ENCODE measurements around the gene LINC00237.

LINC00237 gene

GRCh38 chr20:21103582-21104465, 2.3 kb downstream of the LINC00237 start:
- H3K36me3 ChIP-seq (ENCODE audit: insufficient read depth, low read depth, low read length): no peaks in the 10 kb centered on the region
- H3K27me3 ChIP-seq (ENCODE audit: insufficient read depth, low read length): peaks cover 100% of the 10 kb centered on the region
- H3K4me1 ChIP-seq (ENCODE audit: insufficient read depth, low read length): peaks cover 18% of the 10 kb centered on the region; the same call in 1 of the 2 replicates
- H3K9ac ChIP-seq (ENCODE audit: low read depth, low read length): no peak overlapping the region
- no peaks in the 10 kb centered on the region for H3K9me3 ChIP-seq (ENCODE audit: insufficient read depth, low read depth, low read length)
- H3K27ac ChIP-seq (ENCODE audit: low read length): no peak overlapping the region
- H3K4me3 ChIP-seq (ENCODE audit: low read length): peak overlapping the region; percentile 64

GRCh38 chr20:21102603-21103311, 3.4 kb downstream of the LINC00237 start:
- Histone ChIP-seq H3K4me3 (ENCODE audit: low read length) (peak overlapping the region; percentile 64), H3K27me3 (ENCODE audit: insufficient read depth, low read length) (peaks cover 100% of the 10 kb centered on the region), H3K9me3 (ENCODE audit: insufficient read depth, low read depth, low read length) (no peaks in the 10 kb centered on the region), H3K4me1 (ENCODE audit: insufficient read depth, low read length) (peaks cover 18% of the 10 kb centered on the region; the same call in 1 of the 2 replicates), H3K9ac (ENCODE audit: low read depth, low read length) (no peak overlapping the region; the same call in 1 of the 2 replicates), H3K27ac (ENCODE audit: low read length) (no peak overlapping the region), H3K36me3 (ENCODE audit: insufficient read depth, low read depth, low read length) (no peaks in the 10 kb centered on the region)

GRCh38 chr20:21101932-21102575, 4.1 kb downstream of the LINC00237 start:
- H3K4me3 ChIP-seq (ENCODE audit: low read length): peak overlapping the region; percentile 64
- peaks cover 18% of the 10 kb centered on the region; the same call in 1 of the 2 replicates for H3K4me1 ChIP-seq (ENCODE audit: insufficient read depth, low read length)
- H3K9ac ChIP-seq (ENCODE audit: low read depth, low read length): peak overlapping the region; percentile 43; the same call in 1 of the 2 replicates
- H3K27me3 ChIP-seq (ENCODE audit: insufficient read depth, low read length): peaks cover 100% of the 10 kb centered on the region
- H3K9me3 ChIP-seq (ENCODE audit: insufficient read depth, low read depth, low read length): no peaks in the 10 kb centered on the region
- no peaks in the 10 kb centered on the region for H3K36me3 ChIP-seq (ENCODE audit: insufficient read depth, low read depth, low read length)
- H3K27ac ChIP-seq (ENCODE audit: low read length): no peak overlapping the region

GRCh38 chr20:21101453-21101931, 4.7 kb downstream of the LINC00237 start:
- peaks cover 18% of the 10 kb centered on the region; the same call in 1 of the 2 replicates for H3K4me1 ChIP-seq (ENCODE audit: insufficient read depth, low read length)
- peak overlapping the region; percentile 64; the same call in 1 of the 2 replicates for H3K4me3 ChIP-seq (ENCODE audit: low read length)
- no peaks in the 10 kb centered on the region for H3K9me3 ChIP-seq (ENCODE audit: insufficient read depth, low read depth, low read length)
- no peak overlapping the region for H3K27ac ChIP-seq (ENCODE audit: low read length)
- H3K27me3 ChIP-seq (ENCODE audit: insufficient read depth, low read length): peaks cover 100% of the 10 kb centered on the region
- peak overlapping the region; percentile 38; the same call in 1 of the 2 replicates for H3K9ac ChIP-seq (ENCODE audit: low read depth, low read length)
- H3K36me3 ChIP-seq (ENCODE audit: insufficient read depth, low read depth, low read length): no peaks in the 10 kb centered on the region

- peaks cover 99% of the 10 kb centered on the region for H3K27me3 ChIP-seq (ENCODE audit: insufficient read depth, low read length)
- H3K4me1 ChIP-seq (ENCODE audit: insufficient read depth, low read length): peaks cover 18% of the 10 kb centered on the region; the same call in 1 of the 2 replicates
- peak overlapping the region; percentile 38; the same call in 1 of the 2 replicates for H3K9ac ChIP-seq (ENCODE audit: low read depth, low read length)
- no peaks in the 10 kb centered on the region for H3K36me3 ChIP-seq (ENCODE audit: insufficient read depth, low read depth, low read length)
- no peaks in the 10 kb centered on the region for H3K9me3 ChIP-seq (ENCODE audit: insufficient read depth, low read depth, low read length)
- peak overlapping the region; percentile 64 for H3K4me3 ChIP-seq (ENCODE audit: low read length)
- no peak overlapping the region for H3K27ac ChIP-seq (ENCODE audit: low read length)
Observed at GRCh38 chr20:21100578-21101452, 5.3 kb downstream of the LINC00237 start.

GRCh38 chr20:21099751-21100577, 6.2 kb downstream of the LINC00237 start:
- Histone ChIP-seq H3K4me1 (ENCODE audit: insufficient read depth, low read length) (peaks cover 18% of the 10 kb centered on the region; the same call in 1 of the 2 replicates), H3K27me3 (ENCODE audit: insufficient read depth, low read length) (peaks cover 99% of the 10 kb centered on the region), H3K27ac (ENCODE audit: low read length) (no peak overlapping the region), H3K9ac (ENCODE audit: low read depth, low read length) (peak overlapping the region; percentile 38; the same call in 1 of the 2 replicates), H3K4me3 (ENCODE audit: low read length) (peak overlapping the region; percentile 64), H3K9me3 (ENCODE audit: insufficient read depth, low read depth, low read length) (no peaks in the 10 kb centered on the region), H3K36me3 (ENCODE audit: insufficient read depth, low read depth, low read length) (no peaks in the 10 kb centered on the region)

- peaks cover 91% of the 10 kb centered on the region for H3K27me3 ChIP-seq (ENCODE audit: insufficient read depth, low read length)
Observed at GRCh38 chr20:21096321-21097043, 9.7 kb downstream of the LINC00237 start.

GRCh38 chr20:21092806-21093205, 13.4 kb downstream of the LINC00237 start:
- H3K4me1 ChIP-seq (ENCODE audit: insufficient read depth, low read length): peaks cover 28% of the 10 kb centered on the region
- H3K36me3 ChIP-seq (ENCODE audit: insufficient read depth, low read depth, low read length): no peaks in the 10 kb centered on the region
- H3K27me3 ChIP-seq (ENCODE audit: insufficient read depth, low read length): peaks cover 71% of the 10 kb centered on the region
- H3K9ac ChIP-seq (ENCODE audit: low read depth, low read length): no peak overlapping the region
- H3K9me3 ChIP-seq (ENCODE audit: insufficient read depth, low read depth, low read length): no peaks in the 10 kb centered on the region
- H3K27ac ChIP-seq (ENCODE audit: low read length): no peak overlapping the region
- H3K4me3 ChIP-seq (ENCODE audit: low read length): no peak overlapping the region

More at GRCh38 chr20:21096321-21097043, 9.7 kb downstream of the LINC00237 start:
- no peak overlapping the region for H3K9ac ChIP-seq (ENCODE audit: low read depth, low read length)
- no peak overlapping the region for H3K27ac ChIP-seq (ENCODE audit: low read length)
- peaks cover 5% of the 10 kb centered on the region; the same call in 1 of the 2 replicates for H3K4me1 ChIP-seq (ENCODE audit: insufficient read depth, low read length)
- H3K36me3 ChIP-seq (ENCODE audit: insufficient read depth, low read depth, low read length): no peaks in the 10 kb centered on the region
- no peak overlapping the region; the same call in 1 of the 2 replicates for H3K4me3 ChIP-seq (ENCODE audit: low read length)
- no peaks in the 10 kb centered on the region for H3K9me3 ChIP-seq (ENCODE audit: insufficient read depth, low read depth, low read length)

- H3K27ac ChIP-seq (ENCODE audit: low read length): no peak overlapping the region
- peaks cover 28% of the 10 kb centered on the region for H3K4me1 ChIP-seq (ENCODE audit: insufficient read depth, low read length)
- H3K4me3 ChIP-seq (ENCODE audit: low read length): peak overlapping the region; percentile 41; the same call in 1 of the 2 replicates
- H3K9me3 ChIP-seq (ENCODE audit: insufficient read depth, low read depth, low read length): no peaks in the 10 kb centered on the region
- peaks cover 51% of the 10 kb centered on the region for H3K27me3 ChIP-seq (ENCODE audit: insufficient read depth, low read length)
- H3K9ac ChIP-seq (ENCODE audit: low read depth, low read length): peak overlapping the region; percentile 9; the same call in 1 of the 2 replicates
- no peaks in the 10 kb centered on the region for H3K36me3 ChIP-seq (ENCODE audit: insufficient read depth, low read depth, low read length)
Observed at GRCh38 chr20:21090721-21091120, 15.4 kb downstream of the LINC00237 start.

Data from iPS-20b (cell line).